Measurements from ENCODE around the gene ARMC2.

Gene ARMC2

GRCh38 chr6:109000289-109000688 lies 152.1 kb downstream of the ARMC2 start:
- Histone ChIP-seq H3K4me1 (ENCODE audit: control insufficient read depth, low read length) (peaks cover 12% of the 10 kb centered on the region; the same call in 1 of the 2 replicates), H3K4me2 (ENCODE audit: low read length) (no peak overlapping the region), H3K9me3 (ENCODE audit: control insufficient read depth, insufficient read depth, low read length) (no peaks in the 10 kb centered on the region), H3K36me3 (ENCODE audit: control insufficient read depth, low read length) (peaks cover 2% of the 10 kb centered on the region; the same call in 1 of the 2 replicates), H3K27me3 (ENCODE audit: control insufficient read depth, low read length) (no peaks in the 10 kb centered on the region), H3F3A (ENCODE audit: control insufficient read depth, insufficient read depth) (no peaks in the 10 kb centered on the region), H3K4me3 (ENCODE audit: low read length) (no peak overlapping the region), H3K27ac (ENCODE audit: low read depth, low read length) (no peak overlapping the region), H3K9me2 (replicated peaks; ENCODE audit: control insufficient read depth, low read length) (no peaks in the 10 kb centered on the region), H4K20me1 (ENCODE audit: control insufficient read depth, insufficient read depth, low read depth, low read length) (no peaks in the 10 kb centered on the region), H3K79me2 (ENCODE audit: control insufficient read depth, low read length) (no peaks in the 10 kb centered on the region)
- no peak for TF ChIP-seq EZH2phosphoT487 (IDR thresholded peaks at IDR 0.05; ENCODE audit: borderline replicate concordance, low read length)
- no peak for TF ChIP-seq CTCF (IDR thresholded peaks at IDR 0.05; ENCODE audit: low read depth, low read length, poor library complexity, severe bottlenecking)

DNA sequence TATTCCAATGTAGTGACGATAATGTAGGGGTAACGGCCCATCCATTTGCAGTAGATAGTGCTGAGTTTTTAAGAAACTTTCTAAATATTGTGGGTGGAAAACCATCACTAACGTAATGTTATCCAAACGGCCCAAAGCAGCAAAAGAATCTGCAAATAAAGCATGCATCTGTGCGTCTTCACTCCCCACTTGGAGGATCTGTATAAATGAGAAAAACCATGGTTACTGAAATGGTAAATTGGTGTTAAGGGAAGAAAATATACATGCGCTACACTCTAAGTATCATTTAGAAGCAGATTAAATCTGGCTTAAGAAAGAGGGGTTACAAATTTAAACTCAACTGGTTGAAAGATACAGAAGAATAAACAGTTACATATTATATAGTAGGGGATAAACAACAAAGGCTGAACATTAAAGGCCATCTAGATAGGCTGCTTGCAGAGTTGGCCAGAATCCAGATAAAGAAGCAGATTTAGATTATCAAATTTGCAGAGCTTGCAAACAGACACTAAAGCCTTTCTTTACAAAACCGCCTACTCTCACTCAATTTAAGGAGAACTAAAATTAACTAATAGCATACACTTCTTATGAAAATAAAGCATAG lies 153.2 kb downstream of the ARMC2 start:
- TF ChIP-seq CTCF (IDR thresholded peaks at IDR 0.05; ENCODE audit: low read depth, low read length, poor library complexity, severe bottlenecking) = no peak
- no peak for TF ChIP-seq EZH2phosphoT487 (IDR thresholded peaks at IDR 0.05; ENCODE audit: borderline replicate concordance, low read length)
- Histone ChIP-seq H3K4me3 (ENCODE audit: low read length) (no peak overlapping the region), H3K27ac (ENCODE audit: low read depth, low read length) (no peak overlapping the region)

GRCh38 chr6:109002051-109002697 lies 154.0 kb downstream of the ARMC2 start:
- Histone ChIP-seq H3K4me1 (ENCODE audit: control insufficient read depth, low read length) (peaks cover 17% of the 10 kb centered on the region), H3K4me2 (ENCODE audit: low read length) (no peak overlapping the region), H3K9me2 (replicated peaks; ENCODE audit: control insufficient read depth, low read length) (no peaks in the 10 kb centered on the region), H3K4me3 (ENCODE audit: low read length) (no peak overlapping the region), H4K20me1 (ENCODE audit: control insufficient read depth, insufficient read depth, low read depth, low read length) (no peaks in the 10 kb centered on the region), H3K9me3 (ENCODE audit: control insufficient read depth, insufficient read depth, low read length) (no peaks in the 10 kb centered on the region), H3F3A (ENCODE audit: control insufficient read depth, insufficient read depth) (no peaks in the 10 kb centered on the region), H3K79me2 (ENCODE audit: control insufficient read depth, low read length) (no peaks in the 10 kb centered on the region), H3K27ac (ENCODE audit: low read depth, low read length) (no peak overlapping the region), H3K36me3 (ENCODE audit: control insufficient read depth, low read length) (peaks cover 2% of the 10 kb centered on the region; the same call in 1 of the 2 replicates), H3K27me3 (ENCODE audit: control insufficient read depth, low read length) (no peaks in the 10 kb centered on the region)
- TF ChIP-seq EZH2phosphoT487 (IDR thresholded peaks at IDR 0.05; ENCODE audit: borderline replicate concordance, low read length) (no peak), CTCF (IDR thresholded peaks at IDR 0.05; ENCODE audit: low read depth, low read length, poor library complexity, severe bottlenecking) (no peak)

More for the DNA sequence above, 153.2 kb downstream of the ARMC2 start:
- no peaks in the 10 kb centered on the region for H3F3A ChIP-seq (ENCODE audit: control insufficient read depth, insufficient read depth)
- no peaks in the 10 kb centered on the region for H3K27me3 ChIP-seq (ENCODE audit: control insufficient read depth, low read length)
- no peak overlapping the region for H3K4me2 ChIP-seq (ENCODE audit: low read length)
- H3K79me2 ChIP-seq (ENCODE audit: control insufficient read depth, low read length) = no peaks in the 10 kb centered on the region
- H3K9me2 ChIP-seq (replicated peaks; ENCODE audit: control insufficient read depth, low read length) = no peaks in the 10 kb centered on the region
- H3K9me3 ChIP-seq (ENCODE audit: control insufficient read depth, insufficient read depth, low read length) = no peaks in the 10 kb centered on the region
- peaks cover 2% of the 10 kb centered on the region; the same call in 1 of the 2 replicates for H3K36me3 ChIP-seq (ENCODE audit: control insufficient read depth, low read length)
- H4K20me1 ChIP-seq (ENCODE audit: control insufficient read depth, insufficient read depth, low read depth, low read length) = no peaks in the 10 kb centered on the region
- H3K4me1 ChIP-seq (ENCODE audit: control insufficient read depth, low read length) = peaks cover 12% of the 10 kb centered on the region; the same call in 1 of the 2 replicates

Measured in DOHH2 (cell line).